ENCODE measurements around the gene ZFP30. TPM values are rescaled to one million over a fixed set of nuclear protein-coding genes. Genes with fewer than 3 reads are reported as not detected.

The ZFP30 gene
- total and polyA plus RNA-seq, 2 of the 13 experiments (the other 11 are each of a cell fraction or from before 2014, with no cell fraction given): 3.4 to 19.2 TPM

DNA sequence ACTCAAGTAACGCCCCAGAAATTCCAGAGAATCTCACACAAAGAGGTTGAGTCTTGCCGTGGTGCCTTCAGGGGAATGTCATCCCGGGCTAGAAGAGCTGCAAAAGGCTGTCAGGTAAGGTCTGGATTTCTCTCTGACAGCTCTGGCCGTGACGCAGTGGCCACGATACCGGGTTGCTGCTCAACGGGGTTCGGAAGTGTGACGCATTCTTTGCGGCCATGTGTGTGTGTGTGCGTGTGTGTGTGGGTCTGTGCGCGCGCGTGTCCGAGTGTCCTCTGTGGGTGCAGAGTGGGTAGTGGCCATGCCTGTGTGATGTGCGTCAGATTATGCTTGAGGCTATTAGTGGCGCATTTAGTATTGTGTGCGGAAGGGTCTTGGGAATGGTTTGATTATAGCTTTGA is 60.3 kb downstream of the ZFP30 start (continued):
- TF ChIP-seq ZNF629 (CRISPR knock-in tag; conservative IDR thresholded peaks at IDR 0.05): no peak
- no peak for TF ChIP-seq ZNF766 (CRISPR knock-in tag; IDR thresholded peaks at IDR 0.05; ENCODE audit: borderline replicate concordance)
- TF ChIP-seq ZNF660 (CRISPR knock-in tag; IDR thresholded peaks at IDR 0.05; ENCODE audit: borderline replicate concordance, low read depth): no peak
- TF ChIP-seq KDM4B (CRISPR knock-in tag; IDR thresholded peaks at IDR 0.05): no peak
- TF ChIP-seq ZBTB7B (CRISPR knock-in tag; IDR thresholded peaks at IDR 0.05): no peak
- TF ChIP-seq, protein P1, sequence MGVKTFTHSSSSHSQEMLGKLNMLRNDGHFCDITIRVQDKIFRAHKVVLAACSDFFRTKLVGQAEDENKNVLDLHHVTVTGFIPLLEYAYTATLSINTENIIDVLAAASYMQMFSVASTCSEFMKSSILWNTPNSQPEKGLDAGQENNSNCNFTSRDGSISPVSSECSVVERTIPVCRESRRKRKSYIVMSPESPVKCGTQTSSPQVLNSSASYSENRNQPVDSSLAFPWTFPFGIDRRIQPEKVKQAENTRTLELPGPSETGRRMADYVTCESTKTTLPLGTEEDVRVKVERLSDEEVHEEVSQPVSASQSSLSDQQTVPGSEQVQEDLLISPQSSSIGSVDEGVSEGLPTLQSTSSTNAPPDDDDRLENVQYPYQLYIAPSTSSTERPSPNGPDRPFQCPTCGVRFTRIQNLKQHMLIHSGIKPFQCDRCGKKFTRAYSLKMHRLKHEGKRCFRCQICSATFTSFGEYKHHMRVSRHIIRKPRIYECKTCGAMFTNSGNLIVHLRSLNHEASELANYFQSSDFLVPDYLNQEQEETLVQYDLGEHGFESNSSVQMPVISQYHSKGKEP (CRISPR knock-in tag; IDR thresholded peaks at IDR 0.05): no peak
- TF ChIP-seq ZNF431 (CRISPR knock-in tag; IDR thresholded peaks at IDR 0.05; ENCODE audit: borderline replicate concordance, low read depth): no peak
- no peak for TF ChIP-seq SKI (IDR thresholded peaks at IDR 0.05; ENCODE audit: partially characterized antibody)
- TF ChIP-seq, protein P2, sequence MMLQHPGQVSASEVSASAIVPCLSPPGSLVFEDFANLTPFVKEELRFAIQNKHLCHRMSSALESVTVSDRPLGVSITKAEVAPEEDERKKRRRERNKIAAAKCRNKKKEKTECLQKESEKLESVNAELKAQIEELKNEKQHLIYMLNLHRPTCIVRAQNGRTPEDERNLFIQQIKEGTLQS (CRISPR knock-in tag; IDR thresholded peaks at IDR 0.05): no peak
- TF ChIP-seq FOXK2 (IDR thresholded peaks at IDR 0.05): no peak
- TF ChIP-seq THYN1 (CRISPR knock-in tag; IDR thresholded peaks at IDR 0.05; ENCODE audit: borderline replicate concordance, low read depth): no peak
- peak; percentile 30; the same call in 1 of the 2 replicates for TF ChIP-seq THAP11 (CRISPR knock-in tag; IDR thresholded peaks at IDR 0.05)
- TF ChIP-seq, protein P3, sequence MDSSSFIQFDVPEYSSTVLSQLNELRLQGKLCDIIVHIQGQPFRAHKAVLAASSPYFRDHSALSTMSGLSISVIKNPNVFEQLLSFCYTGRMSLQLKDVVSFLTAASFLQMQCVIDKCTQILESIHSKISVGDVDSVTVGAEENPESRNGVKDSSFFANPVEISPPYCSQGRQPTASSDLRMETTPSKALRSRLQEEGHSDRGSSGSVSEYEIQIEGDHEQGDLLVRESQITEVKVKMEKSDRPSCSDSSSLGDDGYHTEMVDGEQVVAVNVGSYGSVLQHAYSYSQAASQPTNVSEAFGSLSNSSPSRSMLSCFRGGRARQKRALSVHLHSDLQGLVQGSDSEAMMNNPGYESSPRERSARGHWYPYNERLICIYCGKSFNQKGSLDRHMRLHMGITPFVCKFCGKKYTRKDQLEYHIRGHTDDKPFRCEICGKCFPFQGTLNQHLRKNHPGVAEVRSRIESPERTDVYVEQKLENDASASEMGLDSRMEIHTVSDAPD (CRISPR knock-in tag; IDR thresholded peaks at IDR 0.05): no peak
- TF ChIP-seq NFIB (CRISPR knock-in tag; IDR thresholded peaks at IDR 0.05; ENCODE audit: borderline replicate concordance): no peak
- TF ChIP-seq CHCHD3 (CRISPR knock-in tag; IDR thresholded peaks at IDR 0.05): no peak
- TF ChIP-seq, protein P4, sequence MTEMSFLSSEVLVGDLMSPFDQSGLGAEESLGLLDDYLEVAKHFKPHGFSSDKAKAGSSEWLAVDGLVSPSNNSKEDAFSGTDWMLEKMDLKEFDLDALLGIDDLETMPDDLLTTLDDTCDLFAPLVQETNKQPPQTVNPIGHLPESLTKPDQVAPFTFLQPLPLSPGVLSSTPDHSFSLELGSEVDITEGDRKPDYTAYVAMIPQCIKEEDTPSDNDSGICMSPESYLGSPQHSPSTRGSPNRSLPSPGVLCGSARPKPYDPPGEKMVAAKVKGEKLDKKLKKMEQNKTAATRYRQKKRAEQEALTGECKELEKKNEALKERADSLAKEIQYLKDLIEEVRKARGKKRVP (CRISPR knock-in tag; IDR thresholded peaks at IDR 0.05): no peak
- no peak for TF ChIP-seq ZNF337 (CRISPR knock-in tag; IDR thresholded peaks at IDR 0.05; ENCODE audit: borderline replicate concordance, low read depth)
- no peak for TF ChIP-seq MAF1 (CRISPR knock-in tag; IDR thresholded peaks at IDR 0.05; ENCODE audit: borderline replicate concordance)
- TF ChIP-seq ZNF550 (CRISPR knock-in tag; IDR thresholded peaks at IDR 0.05; ENCODE audit: borderline replicate concordance): no peak
- TF ChIP-seq ZNF567 (CRISPR knock-in tag; IDR thresholded peaks at IDR 0.05; ENCODE audit: borderline replicate concordance): no peak
- TF ChIP-seq, protein P5, sequence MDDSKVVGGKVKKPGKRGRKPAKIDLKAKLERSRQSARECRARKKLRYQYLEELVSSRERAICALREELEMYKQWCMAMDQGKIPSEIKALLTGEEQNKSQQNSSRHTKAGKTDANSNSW (CRISPR knock-in tag; IDR thresholded peaks at IDR 0.05; ENCODE audit: borderline replicate concordance): no peak
- TF ChIP-seq MIER2 (CRISPR knock-in tag; IDR thresholded peaks at IDR 0.05): no peak
- TF ChIP-seq ARNT2 (CRISPR knock-in tag; IDR thresholded peaks at IDR 0.05; ENCODE audit: low read depth): no peak
- TF ChIP-seq ZNF670 (CRISPR knock-in tag; IDR thresholded peaks at IDR 0.05; ENCODE audit: borderline replicate concordance): 0 out of 2 replicates have a peak, but pooled peaks have one; percentile 19
- TF ChIP-seq, protein P6, sequence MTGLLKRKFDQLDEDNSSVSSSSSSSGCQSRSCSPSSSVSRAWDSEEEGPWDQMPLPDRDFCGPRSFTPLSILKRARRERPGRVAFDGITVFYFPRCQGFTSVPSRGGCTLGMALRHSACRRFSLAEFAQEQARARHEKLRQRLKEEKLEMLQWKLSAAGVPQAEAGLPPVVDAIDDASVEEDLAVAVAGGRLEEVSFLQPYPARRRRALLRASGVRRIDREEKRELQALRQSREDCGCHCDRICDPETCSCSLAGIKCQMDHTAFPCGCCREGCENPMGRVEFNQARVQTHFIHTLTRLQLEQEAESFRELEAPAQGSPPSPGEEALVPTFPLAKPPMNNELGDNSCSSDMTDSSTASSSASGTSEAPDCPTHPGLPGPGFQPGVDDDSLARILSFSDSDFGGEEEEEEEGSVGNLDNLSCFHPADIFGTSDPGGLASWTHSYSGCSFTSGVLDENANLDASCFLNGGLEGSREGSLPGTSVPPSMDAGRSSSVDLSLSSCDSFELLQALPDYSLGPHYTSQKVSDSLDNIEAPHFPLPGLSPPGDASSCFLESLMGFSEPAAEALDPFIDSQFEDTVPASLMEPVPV (CRISPR knock-in tag; IDR thresholded peaks at IDR 0.05): no peak
